Osteocyte (in vitro differentiated cells): Measurements from ENCODE around the gene VPREB1. TPM values are rescaled to one million over a fixed set of nuclear protein-coding genes. Genes with fewer than 3 reads are reported as not detected.
"Not testable (repeated sequence)": the region's sequence is repeated elsewhere in the genome, so short reads cannot be mapped to it uniquely, and the experiment has no call there.

ENCODE experiments used
- DNase-seq: peaks from one replicate; pipeline ENCODE4 v3.0.0; 2021; ENCODE audit warnings: mixed read lengths; ENCODE audit not compliant: unreplicated experiment; ENCODE audit errors: extremely low spot score
- H3K27ac Mint-ChIP-seq: one replicate; pipeline ENCODE4 v1.8.0; 2021; ENCODE audit warnings: mild to moderate bottlenecking, mixed read lengths; ENCODE audit not compliant: unreplicated experiment
- H3K27me3 Mint-ChIP-seq: one replicate; pipeline ENCODE4 v1.8.0; 2021; ENCODE audit warnings: mixed read lengths; ENCODE audit not compliant: unreplicated experiment
- H3K36me3 Mint-ChIP-seq: one replicate; pipeline ENCODE4 v1.8.0; 2021; ENCODE audit warnings: mixed read lengths; ENCODE audit not compliant: unreplicated experiment
- H3K4me1 Mint-ChIP-seq: one replicate; pipeline ENCODE4 v1.8.0; 2021; ENCODE audit warnings: mixed read lengths; ENCODE audit not compliant: unreplicated experiment
- H3K4me3 Mint-ChIP-seq: one replicate; pipeline ENCODE4 v1.8.0; 2021; ENCODE audit warnings: mild to moderate bottlenecking, moderate library complexity, mixed read lengths; ENCODE audit not compliant: unreplicated experiment
- H3K9me3 Mint-ChIP-seq: one replicate; pipeline ENCODE4 v1.8.0; 2021; ENCODE audit warnings: mixed read lengths; ENCODE audit not compliant: unreplicated experiment
- total RNA-seq: library from RNA; stranded (reverse); gene quantifications from 2 replicates; pipeline ENCODE4 v1.2.1, GENCODE V29; 2021

VPREB1 gene
- total RNA-seq, 1 donor from 2014 or later: not detected

GRCh38 chr22:22263823-22264222 is 19.2 kb downstream of the VPREB1 start:
- H3K9me3 Mint-ChIP-seq, H3K36me3 Mint-ChIP-seq, H3K27me3 Mint-ChIP-seq, H3K4me1 Mint-ChIP-seq, H3K27ac Mint-ChIP-seq, DNase-seq, H3K4me3 Mint-ChIP-seq: not testable (repeated sequence)

GRCh38 chr22:22270036-22270676 is 25.6 kb downstream of the VPREB1 start:
- H3K9me3 Mint-ChIP-seq, H3K36me3 Mint-ChIP-seq, H3K4me1 Mint-ChIP-seq, DNase-seq, H3K27me3 Mint-ChIP-seq, H3K4me3 Mint-ChIP-seq, H3K27ac Mint-ChIP-seq: not testable (repeated sequence)

- H3K27me3 Mint-ChIP-seq, H3K4me1 Mint-ChIP-seq, H3K27ac Mint-ChIP-seq, H3K36me3 Mint-ChIP-seq, DNase-seq, H3K4me3 Mint-ChIP-seq, H3K9me3 Mint-ChIP-seq: not testable (repeated sequence)
Observed at GRCh38 chr22:22277423-22277822, 32.8 kb downstream of the VPREB1 start.

DNA sequence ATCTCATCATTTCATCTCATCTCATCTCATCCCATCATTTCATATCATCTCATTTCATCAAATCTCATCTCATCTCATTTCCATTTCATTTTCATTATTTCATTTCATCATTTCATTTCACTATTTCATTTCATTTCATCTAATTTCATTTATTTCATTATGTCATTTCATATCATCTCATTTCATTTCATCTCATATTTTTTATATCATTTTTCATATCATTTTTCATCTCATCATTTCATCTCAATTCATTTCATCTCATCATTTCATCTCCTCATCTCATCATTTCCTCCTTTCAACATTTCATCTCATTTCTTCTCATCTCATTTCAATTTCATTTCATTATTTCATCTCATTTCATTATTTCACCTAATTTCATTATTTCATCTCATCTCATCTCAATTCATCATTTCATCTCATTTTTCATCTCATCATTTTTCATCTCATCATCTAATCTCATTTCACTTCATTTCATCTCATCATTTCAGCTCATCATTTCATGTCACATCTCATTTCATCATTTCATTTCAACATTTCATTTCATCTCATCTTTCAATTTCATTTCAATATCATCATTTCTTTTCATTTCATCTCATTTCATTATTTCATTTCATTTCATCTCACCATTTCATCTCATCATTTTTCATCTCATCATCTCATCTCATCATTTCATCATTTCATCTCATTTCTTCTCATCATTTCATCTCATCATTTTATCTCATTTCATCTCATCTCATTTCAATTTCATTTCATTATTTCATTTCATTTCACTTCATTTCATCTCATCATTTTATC is 40.6 kb downstream of the VPREB1 start:
- not testable (repeated sequence) for H3K27ac Mint-ChIP-seq, H3K36me3 Mint-ChIP-seq, H3K9me3 Mint-ChIP-seq, H3K4me1 Mint-ChIP-seq, H3K4me3 Mint-ChIP-seq, H3K27me3 Mint-ChIP-seq, DNase-seq

DNA sequence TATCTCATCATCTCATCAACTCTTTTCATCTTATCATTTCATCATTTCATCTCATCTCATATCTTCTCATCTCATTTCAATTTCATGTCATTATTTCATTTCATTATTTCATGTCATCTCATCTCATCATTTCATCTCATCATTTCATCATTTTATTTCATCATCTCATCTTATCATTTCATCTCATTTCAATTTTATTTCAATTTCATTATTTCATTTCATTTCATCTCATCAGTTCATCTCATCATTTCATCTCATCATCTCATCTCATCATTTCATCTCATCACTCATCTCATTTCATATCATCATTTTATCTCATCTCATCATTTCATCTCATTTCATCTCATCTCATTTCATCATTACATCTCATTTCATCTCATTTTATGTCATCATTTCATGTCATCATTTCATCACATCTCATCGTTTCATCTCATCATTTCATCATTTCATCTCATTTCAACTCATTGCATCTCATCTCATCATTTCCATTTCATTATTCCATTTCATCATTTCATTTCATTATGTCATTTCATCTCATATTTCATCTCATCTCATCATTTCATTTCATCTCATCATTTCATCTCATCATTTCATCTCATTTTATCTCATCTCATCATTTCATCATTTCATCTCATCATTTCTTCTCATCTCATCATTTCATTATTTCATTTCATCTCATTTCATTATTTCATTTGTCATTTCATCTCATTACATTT is 42.0 kb downstream of the VPREB1 start:
- H3K36me3 Mint-ChIP-seq, H3K4me1 Mint-ChIP-seq: not testable (repeated sequence)

GRCh38 chr22:22287106-22287626 is 42.6 kb downstream of the VPREB1 start:
- H3K36me3 Mint-ChIP-seq, H3K4me3 Mint-ChIP-seq, H3K27me3 Mint-ChIP-seq, H3K9me3 Mint-ChIP-seq, H3K4me1 Mint-ChIP-seq, DNase-seq, H3K27ac Mint-ChIP-seq: not testable (repeated sequence)

More for the DNA sequence above, 42.0 kb downstream of the VPREB1 start:
- DNase-seq, H3K27me3 Mint-ChIP-seq, H3K27ac Mint-ChIP-seq, H3K4me3 Mint-ChIP-seq, H3K9me3 Mint-ChIP-seq: not testable (repeated sequence)

- not testable (repeated sequence) for DNase-seq
Observed at GRCh38 chr22:22289666-22290065, 45.1 kb downstream of the VPREB1 start.

GRCh38 chr22:22291129-22291806 is 46.7 kb downstream of the VPREB1 start:
- H3K4me3 Mint-ChIP-seq, H3K27ac Mint-ChIP-seq, H3K36me3 Mint-ChIP-seq, H3K4me1 Mint-ChIP-seq, DNase-seq, H3K9me3 Mint-ChIP-seq, H3K27me3 Mint-ChIP-seq: not testable (repeated sequence)

More at GRCh38 chr22:22289666-22290065, 45.1 kb downstream of the VPREB1 start:
- H3K9me3 Mint-ChIP-seq, H3K27me3 Mint-ChIP-seq, H3K4me3 Mint-ChIP-seq, H3K4me1 Mint-ChIP-seq, H3K36me3 Mint-ChIP-seq, H3K27ac Mint-ChIP-seq: not testable (repeated sequence)

DNA sequence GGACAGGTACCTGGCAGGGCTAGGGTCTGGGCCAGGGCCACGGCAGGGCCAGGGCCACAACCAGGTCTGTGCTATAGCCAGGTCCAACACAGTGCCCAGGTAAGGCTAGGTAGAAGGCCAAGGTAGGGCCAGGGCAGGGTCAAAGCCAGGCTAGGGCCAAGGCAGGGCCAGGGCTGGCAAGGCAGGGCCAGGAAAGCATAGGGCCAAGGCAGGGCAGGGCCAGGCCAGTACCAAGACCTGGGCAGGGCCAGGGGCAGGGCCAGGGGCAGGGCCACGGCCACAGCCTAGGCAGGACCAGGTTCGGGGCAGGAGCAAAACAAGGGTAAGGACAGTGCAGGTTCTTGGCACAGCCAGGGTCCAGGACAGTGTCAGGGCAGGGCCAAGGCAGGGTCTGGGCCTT is 48.1 kb downstream of the VPREB1 start:
- H3K27ac Mint-ChIP-seq, DNase-seq, H3K36me3 Mint-ChIP-seq, H3K4me3 Mint-ChIP-seq, H3K27me3 Mint-ChIP-seq, H3K9me3 Mint-ChIP-seq, H3K4me1 Mint-ChIP-seq: not testable (repeated sequence)

- H3K27me3 Mint-ChIP-seq, H3K27ac Mint-ChIP-seq, H3K4me1 Mint-ChIP-seq, H3K9me3 Mint-ChIP-seq, DNase-seq, H3K36me3 Mint-ChIP-seq, H3K4me3 Mint-ChIP-seq: not testable (repeated sequence)
Observed at GRCh38 chr22:22293436-22293835, 48.9 kb downstream of the VPREB1 start.

- H3K27ac Mint-ChIP-seq, H3K4me3 Mint-ChIP-seq, H3K36me3 Mint-ChIP-seq, DNase-seq, H3K27me3 Mint-ChIP-seq, H3K9me3 Mint-ChIP-seq: not testable (repeated sequence)
- H3K4me1 Mint-ChIP-seq: peaks cover 11% of the 10 kb centered on the region
Observed at GRCh38 chr22:22294641-22295040, 50.1 kb downstream of the VPREB1 start.
